ENCODE results near the gene WBP1L.
A peak's percentile ranks its signal among the peaks of the same experiment; 100 is the strongest.
"Not testable (repeated sequence)": the region's sequence is repeated elsewhere in the genome, so short reads cannot be mapped to it uniquely, and the experiment has no call there.

Gene WBP1L

GRCh38 chr10:102814453-102814871 lies 70.7 kb downstream of the WBP1L start:
- H3K9me3 ChIP-seq (ENCODE audit: insufficient read depth, low read length) = no peaks in the 10 kb centered on the region
- no peaks in the 10 kb centered on the region for H3K27me3 ChIP-seq (ENCODE audit: insufficient read depth, insufficient read length)
- no peak for DNase-seq (ENCODE audit: low read depth, low spot score)
- H3K9ac ChIP-seq (ENCODE audit: insufficient read length, low read depth) = no peak overlapping the region
- H3K36me3 ChIP-seq (ENCODE audit: insufficient read depth, insufficient read length, low read length) = peaks cover 45% of the 10 kb centered on the region
- TF ChIP-seq ZNF274 (IDR thresholded peaks at IDR 0.05; ENCODE audit: low read depth, low read length) = no peak
- no peak for TF ChIP-seq SUZ12 (IDR thresholded peaks at IDR 0.05; ENCODE audit: extremely low read depth, insufficient read depth, insufficient read length)
- TF ChIP-seq YY1 (IDR thresholded peaks at IDR 0.05; ENCODE audit: insufficient read depth, insufficient read length) = no peak
- peaks cover 15% of the 10 kb centered on the region for H3K4me1 ChIP-seq (ENCODE audit: insufficient read depth, insufficient read length)
- no peak overlapping the region for H3K4me3 ChIP-seq (ENCODE audit: insufficient read length, low read depth)

GRCh38 chr10:102814873-102815661 lies 71.3 kb downstream of the WBP1L start:
- peaks cover 15% of the 10 kb centered on the region for H3K4me1 ChIP-seq (ENCODE audit: insufficient read depth, insufficient read length)
- peaks cover 39% of the 10 kb centered on the region for H3K36me3 ChIP-seq (ENCODE audit: insufficient read depth, insufficient read length, low read length)
- no peaks in the 10 kb centered on the region for H3K9me3 ChIP-seq (ENCODE audit: insufficient read depth, low read length)
- DNase-seq (ENCODE audit: low read depth, low spot score) = no peak
- peak overlapping the region; percentile 22 for H3K9ac ChIP-seq (ENCODE audit: insufficient read length, low read depth)
- TF ChIP-seq SUZ12 (IDR thresholded peaks at IDR 0.05; ENCODE audit: extremely low read depth, insufficient read depth, insufficient read length) (no peak), ZNF274 (IDR thresholded peaks at IDR 0.05; ENCODE audit: low read depth, low read length) (no peak), YY1 (IDR thresholded peaks at IDR 0.05; ENCODE audit: insufficient read depth, insufficient read length) (no peak)
- no peak overlapping the region for H3K4me3 ChIP-seq (ENCODE audit: insufficient read length, low read depth)
- H3K27me3 ChIP-seq (ENCODE audit: insufficient read depth, insufficient read length) = no peaks in the 10 kb centered on the region

GRCh38 chr10:102815790-102816549 lies 72.2 kb downstream of the WBP1L start:
- H3K4me1 ChIP-seq (ENCODE audit: insufficient read depth, insufficient read length) = peaks cover 15% of the 10 kb centered on the region
- H3K9ac ChIP-seq (ENCODE audit: insufficient read length, low read depth) = no peak overlapping the region
- TF ChIP-seq SUZ12 (IDR thresholded peaks at IDR 0.05; ENCODE audit: extremely low read depth, insufficient read depth, insufficient read length) = no peak
- no peak for TF ChIP-seq ZNF274 (IDR thresholded peaks at IDR 0.05; ENCODE audit: low read depth, low read length)
- no peak for TF ChIP-seq YY1 (IDR thresholded peaks at IDR 0.05; ENCODE audit: insufficient read depth, insufficient read length)
- DNase-seq (ENCODE audit: low read depth, low spot score) = peak; percentile 11
- no peaks in the 10 kb centered on the region for H3K9me3 ChIP-seq (ENCODE audit: insufficient read depth, low read length)
- H3K27me3 ChIP-seq (ENCODE audit: insufficient read depth, insufficient read length) = no peaks in the 10 kb centered on the region
- no peak overlapping the region for H3K4me3 ChIP-seq (ENCODE audit: insufficient read length, low read depth)
- peaks cover 37% of the 10 kb centered on the region for H3K36me3 ChIP-seq (ENCODE audit: insufficient read depth, insufficient read length, low read length)

GRCh38 chr10:102817175-102817574 lies 73.4 kb downstream of the WBP1L start:
- no peak overlapping the region for H3K9ac ChIP-seq (ENCODE audit: insufficient read length, low read depth)
- H3K9me3 ChIP-seq (ENCODE audit: insufficient read depth, low read length) = no peaks in the 10 kb centered on the region
- H3K27me3 ChIP-seq (ENCODE audit: insufficient read depth, insufficient read length) = no peaks in the 10 kb centered on the region
- no peak for DNase-seq (ENCODE audit: low read depth, low spot score)
- TF ChIP-seq SUZ12 (IDR thresholded peaks at IDR 0.05; ENCODE audit: extremely low read depth, insufficient read depth, insufficient read length) = no peak
- TF ChIP-seq ZNF274 (IDR thresholded peaks at IDR 0.05; ENCODE audit: low read depth, low read length) = no peak
- no peak for TF ChIP-seq YY1 (IDR thresholded peaks at IDR 0.05; ENCODE audit: insufficient read depth, insufficient read length)
- peaks cover 26% of the 10 kb centered on the region for H3K36me3 ChIP-seq (ENCODE audit: insufficient read depth, insufficient read length, low read length)
- H3K4me3 ChIP-seq (ENCODE audit: insufficient read length, low read depth) = no peak overlapping the region
- peaks cover 15% of the 10 kb centered on the region for H3K4me1 ChIP-seq (ENCODE audit: insufficient read depth, insufficient read length)

- H3K9ac ChIP-seq (ENCODE audit: insufficient read length, low read depth) = no peak overlapping the region
- no peaks in the 10 kb centered on the region for H3K9me3 ChIP-seq (ENCODE audit: insufficient read depth, low read length)
- peaks cover 7% of the 10 kb centered on the region for H3K36me3 ChIP-seq (ENCODE audit: insufficient read depth, insufficient read length, low read length)
- H3K4me1 ChIP-seq (ENCODE audit: insufficient read depth, insufficient read length) = peaks cover 11% of the 10 kb centered on the region
- no peak for DNase-seq (ENCODE audit: low read depth, low spot score)
- TF ChIP-seq YY1 (IDR thresholded peaks at IDR 0.05; ENCODE audit: insufficient read depth, insufficient read length) = no peak
- no peak for TF ChIP-seq SUZ12 (IDR thresholded peaks at IDR 0.05; ENCODE audit: extremely low read depth, insufficient read depth, insufficient read length)
- no peak for TF ChIP-seq ZNF274 (IDR thresholded peaks at IDR 0.05; ENCODE audit: low read depth, low read length)
- H3K4me3 ChIP-seq (ENCODE audit: insufficient read length, low read depth) = no peak overlapping the region
- no peaks in the 10 kb centered on the region for H3K27me3 ChIP-seq (ENCODE audit: insufficient read depth, insufficient read length)
These were observed 75.3 kb downstream of the WBP1L start for GRCh38 chr10:102819054-102819453.

- not testable (repeated sequence) for H3K27me3 ChIP-seq (ENCODE audit: insufficient read depth, insufficient read length); DNase-seq (ENCODE audit: low read depth, low spot score); H3K4me1 ChIP-seq (ENCODE audit: insufficient read depth, insufficient read length); H3K4me3 ChIP-seq (ENCODE audit: insufficient read length, low read depth); H3K9ac ChIP-seq (ENCODE audit: insufficient read length, low read depth); H3K9me3 ChIP-seq (ENCODE audit: insufficient read depth, low read length); H3K36me3 ChIP-seq (ENCODE audit: insufficient read depth, insufficient read length, low read length)
These were observed 76.3 kb downstream of the WBP1L start for GRCh38 chr10:102820008-102820407.

- H3K4me1 ChIP-seq (ENCODE audit: insufficient read depth, insufficient read length) = peaks cover 2% of the 10 kb centered on the region
- no peak overlapping the region for H3K9ac ChIP-seq (ENCODE audit: insufficient read length, low read depth)
- TF ChIP-seq SUZ12 (IDR thresholded peaks at IDR 0.05; ENCODE audit: extremely low read depth, insufficient read depth, insufficient read length) = no peak
- TF ChIP-seq ZNF274 (IDR thresholded peaks at IDR 0.05; ENCODE audit: low read depth, low read length) = no peak
- TF ChIP-seq YY1 (IDR thresholded peaks at IDR 0.05; ENCODE audit: insufficient read depth, insufficient read length) = no peak
- no peaks in the 10 kb centered on the region for H3K36me3 ChIP-seq (ENCODE audit: insufficient read depth, insufficient read length, low read length)
- H3K9me3 ChIP-seq (ENCODE audit: insufficient read depth, low read length) = peaks cover 7% of the 10 kb centered on the region; the same call in 1 of the 2 replicates
- H3K27me3 ChIP-seq (ENCODE audit: insufficient read depth, insufficient read length) = no peaks in the 10 kb centered on the region
- H3K4me3 ChIP-seq (ENCODE audit: insufficient read length, low read depth) = no peak overlapping the region
- DNase-seq (ENCODE audit: low read depth, low spot score) = no peak
These were observed 78.5 kb downstream of the WBP1L start for GRCh38 chr10:102822222-102822621.

Data from NT2/D1 (cell line).